Vagina (tissue), 2 donors: ENCODE measurements around the gene NMUR2.

Source experiments
- CTCF ChIP-seq, 3 experiments: fragments of 450-650 bp in 2 of 3; fragments of 200-600 bp in 1 of 3; sonication (generic) in 1 of 3; IDR thresholded peaks; one replicate each; pipeline ENCODE4 v1.5.1; 2017 to 2019; ENCODE audit warnings: antibody characterized with exemption in 3 of 3, mild to moderate bottlenecking in 2 of 3, moderate library complexity in 2 of 3
- POLR2AphosphoS5 ChIP-seq, 2 donors: sonication (generic); formaldehyde crosslinking; IDR thresholded peaks; one replicate each; pipeline ENCODE4 v1.9.0; 2017; ENCODE audit warnings: antibody characterized with exemption in 2 of 2, mild to moderate bottlenecking in 2 of 2, low read depth in 1 of 2; ENCODE audit not compliant: insufficient read depth in 1 of 2

DNA sequence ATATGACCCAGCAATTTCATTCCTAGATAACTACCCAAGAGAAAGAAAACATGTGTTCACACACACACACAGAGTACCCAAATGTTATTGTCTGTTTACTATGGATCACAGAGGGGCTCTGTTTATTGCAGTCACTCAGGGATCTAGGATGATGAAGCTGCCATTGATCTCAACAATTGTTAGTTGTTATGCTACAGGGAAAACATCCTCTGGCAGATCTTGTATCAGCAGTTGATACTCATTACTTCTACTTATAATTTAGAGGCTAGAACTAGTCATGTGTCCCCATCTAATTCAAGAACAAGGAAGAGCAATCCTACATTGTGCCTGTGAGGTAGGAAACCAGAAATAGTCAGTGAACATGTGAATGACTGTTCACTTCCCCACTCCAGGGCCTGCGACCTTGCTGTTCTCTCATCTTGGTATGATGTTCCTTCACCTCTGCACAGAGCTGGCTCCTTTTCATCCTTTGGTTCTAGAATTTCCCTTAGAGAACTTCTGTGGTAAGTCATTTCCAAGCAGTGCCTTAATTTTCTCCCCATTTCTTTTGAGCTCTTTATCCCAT lies 30.3 kb downstream of the NMUR2 start:
- TF ChIP-seq POLR2AphosphoS5 (IDR thresholded peaks at IDR 0.05; ENCODE audit: insufficient read depth in 1 of 2, low read depth in 1 of 2) (no peak), CTCF (IDR thresholded peaks at IDR 0.05) (no peak)
